Keratinocyte (primary cell): ENCODE results near the gene PPP1R13L. TPM values are rescaled to one million over a fixed set of nuclear protein-coding genes. Genes with fewer than 3 reads are reported as not detected.

Source experiments
- DNase-seq: peaks from one replicate; pipeline ENCODE4 v3.0.0-alpha.2; 2011; ENCODE audit warnings: low read depth, missing footprints, low spot score
- FAIRE-seq: peaks from 2 replicates; lab custom pipeline; 2011; peaks lifted over from hg19 to GRCh38; lab: Jason Lieb, UNC
- H2AFZ ChIP-seq: 2 replicates; pipeline ENCODE4 v1.6.0; 2012; ENCODE audit warnings: low read length, control low read depth, inconsistent platforms; ENCODE audit not compliant: control insufficient read depth
- H3K27ac ChIP-seq: 2 replicates; pipeline ENCODE4 v1.5.1; 2011; ENCODE audit warnings: low read length; ENCODE audit not compliant: control insufficient read depth, insufficient read depth
- H3K27me3 ChIP-seq: 3 replicates; pipeline ENCODE4 v1.6.0; 2011; ENCODE audit warnings: low read length; ENCODE audit not compliant: control insufficient read depth, insufficient read depth; ENCODE audit errors: extremely low read depth
- H3K36me3 ChIP-seq, 2 experiments: 2 replicates in 1 of 2; 3 replicates in 1 of 2; pipeline ENCODE4 v1.5.1; 2011; ENCODE audit warnings: low read length in 2 of 2, mild to moderate bottlenecking in 1 of 2; ENCODE audit not compliant: control insufficient read depth in 2 of 2, insufficient read depth in 2 of 2; ENCODE audit errors: extremely low read depth in 1 of 2
- H3K4me1 ChIP-seq: 3 replicates; pipeline ENCODE4 v1.5.1; 2011; ENCODE audit warnings: low read length; ENCODE audit not compliant: control insufficient read depth, insufficient read depth; ENCODE audit errors: extremely low read depth
- H3K4me2 ChIP-seq: 3 replicates; pipeline ENCODE4 v1.6.0; 2011; ENCODE audit warnings: low read depth, low read length; ENCODE audit not compliant: control insufficient read depth, insufficient read depth; ENCODE audit errors: extremely low read depth
- H3K4me3 ChIP-seq, 3 experiments: fragments of 200-600 bp in 1 of 3; sonication (generic) in 1 of 3; 2 replicates in 2 of 3; 3 replicates in 1 of 3; pipeline ENCODE4 v1.5.1; 2011 to 2016; ENCODE audit warnings: low read length in 3 of 3, mild to moderate bottlenecking in 3 of 3, control low read depth in 2 of 3, inconsistent platforms in 1 of 3, low read depth in 1 of 3, mixed read lengths in 1 of 3, mixed run types in 1 of 3, moderate library complexity in 1 of 3; ENCODE audit not compliant: control insufficient read depth in 2 of 3, insufficient read depth in 2 of 3; ENCODE audit errors: extremely low read depth in 1 of 3
- H3K79me2 ChIP-seq: 2 replicates; pipeline ENCODE4 v1.6.0; 2012; ENCODE audit warnings: low read length; ENCODE audit not compliant: control insufficient read depth, insufficient read depth
- H3K9ac ChIP-seq: 3 replicates; pipeline ENCODE4 v1.6.0; 2011; ENCODE audit warnings: low read length; ENCODE audit not compliant: control insufficient read depth, insufficient read depth; ENCODE audit errors: extremely low read depth
- H3K9me1 ChIP-seq: 3 replicates; pipeline ENCODE4 v1.6.0; 2011; ENCODE audit warnings: low read length; ENCODE audit not compliant: control insufficient read depth, insufficient read depth; ENCODE audit errors: extremely low read depth
- H3K9me3 ChIP-seq: 2 replicates; pipeline ENCODE4 v1.5.1; 2012; ENCODE audit warnings: low read depth, low read length; ENCODE audit not compliant: control insufficient read depth
- H4K20me1 ChIP-seq: 3 replicates; pipeline ENCODE4 v1.6.0; 2011; ENCODE audit warnings: low read length; ENCODE audit not compliant: control insufficient read depth, insufficient read depth; ENCODE audit errors: extremely low read depth
- EZH2 ChIP-seq: IDR thresholded peaks from one replicate; pipeline ENCODE4 v1.6.1; 2012; ENCODE audit warnings: inconsistent platforms, mild to moderate bottlenecking, low read length, moderate library complexity
- dilution Hi-C: fragments of 300-500 bp; cut with MboI; formaldehyde crosslinking; loops from one replicate; pipeline ENCODE4 v1.7.0; 2020; ENCODE audit warnings: low sequenced_read_pairs; ENCODE audit not compliant: extremely low pct_ligation_motif_present
- polyA plus RNA-seq, 5 experiments: library from polyadenylated mRNA; depleted of rRNA in 3 of 5; stranded (reverse) in 3 of 5; stranded (forward) in 1 of 5; unstranded in 1 of 5; fragments of >200 nt; gene quantifications; 1 replicate in 1 of 5; 2 replicates in 3 of 5; 3 replicates in 1 of 5; pipeline versions ENCODE4 v1.2.1 to v1.2.3, GENCODE V29; 2011 to 2012; ENCODE audit warnings: missing spikeins in 2 of 5, low read depth in 1 of 5, low replicate concordance in 1 of 5
- TF ChIP-seq, protein P1 (sequence below), 3 experiments: IDR thresholded peaks in 1 of 3; conservative IDR thresholded peaks in 1 of 3; optimal IDR thresholded peaks in 1 of 3; 2 replicates in 2 of 3; 3 replicates in 1 of 3; pipeline versions ENCODE3 to v1.5.1; 2011; ENCODE audit warnings: low read length in 3 of 3, mild to moderate bottlenecking in 3 of 3, moderate library complexity in 2 of 3, control low read depth in 1 of 3, inconsistent platforms in 1 of 3; ENCODE audit not compliant: insufficient read depth in 2 of 3; ENCODE audit errors: extremely low read depth in 1 of 3

Gene PPP1R13L
- polyA plus RNA-seq, 1 donor (not counting 4 experiments of a cell fraction or from before 2014, with no cell fraction given): 31.2 TPM

GRCh38 chr19:45380107-45380506, 24.8 kb downstream of the PPP1R13L start:
- Histone ChIP-seq H3K36me3 (peaks cover 13 to 21% of the 10 kb centered on the region in 2 experiments), H2AFZ (no peak overlapping the region), H3K9me1 (no peaks in the 10 kb centered on the region), H3K9ac (no peak overlapping the region), H3K9me3 (no peaks in the 10 kb centered on the region), H3K27ac (peak overlapping the region; percentile 1), H3K4me3 (no peak overlapping the region), H3K27me3 (no peaks in the 10 kb centered on the region), H3K4me1 (peaks cover 21% of the 10 kb centered on the region), H3K79me2 (peaks cover 2% of the 10 kb centered on the region), H3K4me2 (no peak overlapping the region), H4K20me1 (no peaks in the 10 kb centered on the region)
- dilution Hi-C loops: no loop called here
- no peak for FAIRE-seq
- no peak for DNase-seq
- TF ChIP-seq, protein P1, sequence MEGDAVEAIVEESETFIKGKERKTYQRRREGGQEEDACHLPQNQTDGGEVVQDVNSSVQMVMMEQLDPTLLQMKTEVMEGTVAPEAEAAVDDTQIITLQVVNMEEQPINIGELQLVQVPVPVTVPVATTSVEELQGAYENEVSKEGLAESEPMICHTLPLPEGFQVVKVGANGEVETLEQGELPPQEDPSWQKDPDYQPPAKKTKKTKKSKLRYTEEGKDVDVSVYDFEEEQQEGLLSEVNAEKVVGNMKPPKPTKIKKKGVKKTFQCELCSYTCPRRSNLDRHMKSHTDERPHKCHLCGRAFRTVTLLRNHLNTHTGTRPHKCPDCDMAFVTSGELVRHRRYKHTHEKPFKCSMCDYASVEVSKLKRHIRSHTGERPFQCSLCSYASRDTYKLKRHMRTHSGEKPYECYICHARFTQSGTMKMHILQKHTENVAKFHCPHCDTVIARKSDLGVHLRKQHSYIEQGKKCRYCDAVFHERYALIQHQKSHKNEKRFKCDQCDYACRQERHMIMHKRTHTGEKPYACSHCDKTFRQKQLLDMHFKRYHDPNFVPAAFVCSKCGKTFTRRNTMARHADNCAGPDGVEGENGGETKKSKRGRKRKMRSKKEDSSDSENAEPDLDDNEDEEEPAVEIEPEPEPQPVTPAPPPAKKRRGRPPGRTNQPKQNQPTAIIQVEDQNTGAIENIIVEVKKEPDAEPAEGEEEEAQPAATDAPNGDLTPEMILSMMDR (optimal IDR thresholded peaks at IDR 0.05 in 1 of 3, IDR thresholded peaks at IDR 0.05 in 1 of 3, conservative IDR thresholded peaks at IDR 0.05 in 1 of 3; ENCODE audit: extremely low read depth in 1 of 3, insufficient read depth in 2 of 3, low read length in 3 of 3): no peak
- TF ChIP-seq EZH2: no peak

DNA sequence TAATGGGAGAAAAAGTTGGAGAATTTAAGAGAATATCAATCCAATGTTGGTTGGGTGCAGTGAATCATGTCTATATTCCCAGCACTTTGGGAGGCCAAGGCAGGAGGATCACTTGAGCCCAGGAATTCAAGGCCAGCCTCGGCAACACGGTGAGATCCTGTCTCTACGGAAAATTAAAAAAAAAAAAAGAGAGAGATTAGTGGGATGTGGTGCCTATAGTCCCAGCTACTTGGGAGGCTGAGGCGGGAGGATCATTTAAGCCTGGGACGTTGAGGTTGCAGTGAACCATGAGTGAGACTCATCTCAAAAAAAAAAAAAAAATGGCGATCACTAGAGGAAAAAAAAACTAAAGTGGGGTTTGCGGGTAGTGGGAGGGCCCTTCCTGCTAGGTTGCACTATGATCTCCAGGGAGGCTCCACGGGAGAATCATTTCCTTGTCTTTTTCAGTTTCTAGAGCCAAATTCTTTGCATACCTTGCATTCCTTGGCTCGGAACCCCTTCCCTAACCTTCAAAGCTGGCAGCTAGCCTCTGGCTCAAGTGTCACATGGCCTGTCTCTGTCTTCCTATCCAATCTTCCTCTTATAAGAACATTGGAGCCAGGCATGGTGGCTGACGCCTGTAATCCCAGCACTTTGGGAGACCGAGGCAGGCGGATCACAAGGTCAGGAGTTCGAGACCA, 28.7 kb downstream of the PPP1R13L start:
- Histone ChIP-seq H3K9me3 (no peaks in the 10 kb centered on the region), H3K9me1 (no peaks in the 10 kb centered on the region), H3K4me3 (no peak overlapping the region), H3K79me2 (no peaks in the 10 kb centered on the region), H3K9ac (no peak overlapping the region), H3K4me1 (peaks cover 21% of the 10 kb centered on the region), H3K36me3 (peaks cover 6 to 9% of the 10 kb centered on the region in 2 experiments), H2AFZ (no peak overlapping the region), H3K27ac (peak overlapping the region; percentile 45), H3K27me3 (no peaks in the 10 kb centered on the region), H3K4me2 (no peak overlapping the region), H4K20me1 (no peaks in the 10 kb centered on the region)
- FAIRE-seq: peak; percentile 75
- DNase-seq: peak; percentile 69
- TF ChIP-seq, protein P1 (optimal IDR thresholded peaks at IDR 0.05 in 1 of 3, IDR thresholded peaks at IDR 0.05 in 1 of 3, conservative IDR thresholded peaks at IDR 0.05 in 1 of 3; ENCODE audit: extremely low read depth in 1 of 3, insufficient read depth in 2 of 3, low read length in 3 of 3): no peak
- no peak for TF ChIP-seq EZH2
- dilution Hi-C loops: no loop called here
